Esophagus mucosa (tissue), 1 donor: Measurements from ENCODE around the gene COPE. TPM values are rescaled to one million over a fixed set of nuclear protein-coding genes. Genes with fewer than 3 reads are reported as not detected.

Source experiments
- ATAC-seq: fragments of 200-7000 bp; cut with Tn5 transposase; one replicate; pipeline ENCODE4 v1.9.1; 2020
- total RNA-seq: library from RNA; stranded (reverse); gene quantifications from one replicate; pipeline ENCODE4 v1.2.4, GENCODE V29; 2023
- donor health status: DM: yes; HTN: yes; CAD: no.

The COPE gene
- total RNA-seq, 1 donor from 2014 or later = 177 TPM

DNA sequence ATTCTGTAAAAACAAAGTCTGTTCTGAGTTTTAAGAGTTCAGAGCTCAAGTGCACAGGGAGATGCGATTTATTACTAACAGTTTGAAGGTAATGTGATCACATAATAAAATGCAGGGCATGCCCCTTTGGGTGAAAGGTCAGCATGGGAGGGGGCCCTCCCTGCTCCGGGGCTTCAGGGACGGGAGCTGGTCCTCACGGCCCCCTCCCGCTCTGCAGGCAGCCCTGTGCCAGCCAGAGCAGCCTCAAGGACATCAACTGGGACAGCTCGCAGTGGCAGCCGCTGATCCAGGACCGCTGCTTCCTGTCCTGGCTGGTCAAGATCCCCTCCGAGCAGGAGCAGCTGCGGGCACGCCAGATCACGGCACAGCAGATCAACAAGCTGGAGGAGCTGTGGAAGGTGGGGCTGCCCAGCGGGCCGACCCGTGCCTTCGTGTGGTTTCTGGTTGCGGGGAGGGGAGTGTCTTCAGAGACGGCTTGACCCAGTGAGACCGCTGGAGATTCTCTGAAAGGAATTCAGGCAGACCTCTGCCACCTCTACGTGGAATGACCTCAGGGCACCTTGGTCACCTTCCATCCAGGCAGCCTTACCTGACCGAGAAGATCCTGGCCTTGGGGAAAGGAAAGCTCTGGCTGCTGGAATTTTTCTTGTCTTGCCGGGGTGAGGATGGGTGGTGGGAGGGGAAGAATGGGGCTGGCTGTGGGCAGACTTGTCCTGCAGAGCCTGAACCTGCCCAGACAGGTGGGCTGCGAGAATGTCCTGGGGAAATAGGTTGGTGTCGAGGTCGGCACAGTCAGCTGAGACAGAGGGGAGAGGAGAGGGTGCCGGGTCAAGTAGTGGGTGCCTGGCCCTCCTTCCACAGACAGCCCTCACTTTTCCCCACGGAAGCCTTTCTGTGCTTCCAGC, 68.5 kb downstream of the COPE start:
- peak; percentile 4 for ATAC-seq

DNA sequence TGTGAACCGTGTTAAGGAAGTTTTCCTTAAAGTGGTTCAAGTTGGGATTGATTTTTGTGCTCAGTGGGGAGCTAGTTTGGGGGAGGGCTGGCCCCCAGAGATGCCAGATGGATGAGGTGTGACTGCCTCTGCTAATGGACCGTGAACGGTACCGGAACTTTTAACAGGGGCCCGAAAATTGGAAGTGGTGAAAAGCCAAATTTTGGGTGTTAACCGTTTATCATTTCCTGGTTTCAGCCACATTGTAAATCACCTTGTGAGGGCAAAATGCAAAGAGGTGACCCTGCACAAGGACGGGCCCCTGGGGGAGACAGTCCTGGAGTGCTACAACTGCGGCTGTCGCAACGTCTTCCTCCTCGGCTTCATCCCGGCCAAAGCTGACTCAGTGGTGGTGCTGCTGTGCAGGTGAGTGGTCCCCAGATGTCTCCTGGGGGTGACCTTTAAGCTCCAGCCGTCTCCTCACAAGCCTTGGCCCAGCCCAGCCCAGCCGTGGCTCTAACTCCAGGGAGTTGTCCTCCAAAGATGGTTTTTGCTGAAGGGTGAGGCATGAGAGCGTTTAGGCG, 69.3 kb downstream of the COPE start:
- no peak for ATAC-seq

Other genes starting within 250 kb of the COPE start
- 4.0 TPM for gene CRTC1, start 235.7 kb downstream of the COPE start, total RNA-seq
- 0.16 TPM for gene COMP, start 128.1 kb downstream of the COPE start, total RNA-seq
- 38.4 TPM for gene UPF1, start 87.4 kb downstream of the COPE start, total RNA-seq
- not detected for gene CERS1, start 23.2 kb downstream of the COPE start, total RNA-seq
- gene DDX49, start 328 bp upstream of the COPE start, total RNA-seq = 56.0 TPM
- gene HOMER3, start 21.8 kb upstream of the COPE start, total RNA-seq = 14.1 TPM
- 26.1 TPM for gene SUGP2, start 114.1 kb upstream of the COPE start, total RNA-seq
- gene ARMC6, start 114.2 kb upstream of the COPE start, total RNA-seq = 19.8 TPM
- 2.5 TPM for gene SLC25A42, start 144.6 kb upstream of the COPE start, total RNA-seq
- 18.7 TPM for gene TMEM161A, start 219.1 kb upstream of the COPE start, total RNA-seq